CD8-positive, alpha-beta memory T cell (primary cell): ENCODE results near the gene LRP1B. TPM values are rescaled to one million over a fixed set of nuclear protein-coding genes. Genes with fewer than 3 reads are reported as not detected.

Experiments used
- CTCF ChIA-PET: fragments of 350-600 bp; sonication (Branson Sonifier 250); formaldehyde crosslinking; loops from one replicate; lab custom pipeline; 2021; ENCODE audit warnings: antibody characterized with exemption; lab: Charles Lee
- POLR2A ChIA-PET: fragments of 350-600 bp; sonication (Branson Sonifier 250); formaldehyde crosslinking; loops from one replicate; lab custom pipeline; 2021; ENCODE audit warnings: antibody characterized with exemption; lab: Charles Lee
- DNase-seq, 5 donors: peaks; one replicate each; pipeline versions ENCODE4 v3.0.0 to v3.0.0-alpha.2; 2020 to 2022; ENCODE audit warnings: mixed read lengths in 1 of 5
- H3K27ac ChIP-seq: one replicate; pipeline ENCODE4 v1.7.0; 2013; ENCODE audit warnings: low read depth, mild to moderate bottlenecking, low read length, moderate library complexity
- H3K27me3 ChIP-seq: 2 replicates; pipeline ENCODE4 v1.7.0; 2013; ENCODE audit warnings: low read length, mild to moderate bottlenecking; ENCODE audit not compliant: insufficient read depth, poor library complexity, severe bottlenecking
- H3K36me3 ChIP-seq: 2 replicates; pipeline ENCODE4 v1.7.0; 2013; ENCODE audit warnings: mild to moderate bottlenecking, low read length, moderate library complexity; ENCODE audit not compliant: insufficient read depth
- H3K4me1 ChIP-seq: 2 replicates; pipeline ENCODE4 v1.7.0; 2013; ENCODE audit warnings: mild to moderate bottlenecking, low read length, moderate library complexity; ENCODE audit not compliant: insufficient read depth
- H3K4me3 ChIP-seq: 2 replicates; pipeline ENCODE4 v1.7.0; 2013; ENCODE audit warnings: mild to moderate bottlenecking, low read length
- H3K9me3 ChIP-seq: 2 replicates; pipeline ENCODE4 v1.7.0; 2013; ENCODE audit warnings: mild to moderate bottlenecking, low read length
- H3K27ac Mint-ChIP-seq, 8 donors: one replicate each; pipeline ENCODE4 v1.8.0; 2020 to 2021; ENCODE audit warnings: mixed read lengths in 8 of 8, mild to moderate bottlenecking in 6 of 8, inconsistent platforms in 3 of 8, moderate library complexity in 3 of 8
- H3K27me3 Mint-ChIP-seq, 2 donors: one replicate each; pipeline ENCODE4 v1.8.0; 2020 to 2021; ENCODE audit warnings: mixed read lengths in 2 of 2, mild to moderate bottlenecking in 1 of 2, moderate library complexity in 1 of 2
- H3K36me3 Mint-ChIP-seq, 3 donors: one replicate each; pipeline ENCODE4 v1.8.0; 2020 to 2021; ENCODE audit warnings: mixed read lengths in 3 of 3, inconsistent platforms in 1 of 3, mild to moderate bottlenecking in 1 of 3
- H3K4me1 Mint-ChIP-seq, 3 donors: one replicate each; pipeline ENCODE4 v1.8.0; 2020 to 2021; ENCODE audit warnings: mixed read lengths in 3 of 3, inconsistent platforms in 1 of 3, mild to moderate bottlenecking in 1 of 3
- H3K4me3 Mint-ChIP-seq, 7 donors: one replicate each; pipeline ENCODE4 v1.8.0; 2020 to 2021; ENCODE audit warnings: mixed read lengths in 7 of 7, mild to moderate bottlenecking in 6 of 7, moderate library complexity in 4 of 7, inconsistent platforms in 2 of 7
- H3K9me3 Mint-ChIP-seq, 5 donors: one replicate each; pipeline ENCODE4 v1.8.0; 2020 to 2022; ENCODE audit warnings: mixed read lengths in 5 of 5, mild to moderate bottlenecking in 3 of 5, moderate library complexity in 2 of 5, inconsistent platforms in 1 of 5
- polyA plus RNA-seq: library from polyadenylated mRNA; unstranded; fragments of 300-500 nt; fragmentation: Illumina TruSeq; gene quantifications from one replicate; pipeline ENCODE4 v1.2.3, GENCODE V29; 2021
- total RNA-seq, 2 experiments: library from RNA; stranded (reverse); gene quantifications; one replicate each; pipeline ENCODE4 v1.2.3, GENCODE V29; 2021

Gene LRP1B
- total and polyA plus RNA-seq, 3 experiments from 2014 or later, result not detected

GRCh38 chr2:141063406-141063805 is 1067.4 kb downstream of the LRP1B start:
- no peak for DNase-seq
- H3K27ac ChIP-seq, result no peak overlapping the region
- H3K27me3 Mint-ChIP-seq, result no peaks in the 10 kb centered on the region
- CTCF ChIA-PET, result no interaction called here
- no peaks in the 10 kb centered on the region for H3K36me3 Mint-ChIP-seq
- no peak overlapping the region for H3K4me3 ChIP-seq
- H3K36me3 ChIP-seq, result no peaks in the 10 kb centered on the region
- POLR2A ChIA-PET, result no interaction called here
- no peak overlapping the region for H3K4me3 Mint-ChIP-seq
- H3K9me3 Mint-ChIP-seq, result peaks cover 3 to 45% (median 6%) of the 10 kb centered on the region in 5 donors
- no peaks in the 10 kb centered on the region for H3K4me1 Mint-ChIP-seq
- H3K27ac Mint-ChIP-seq, result no peak overlapping the region
- H3K27me3 ChIP-seq, result no peaks in the 10 kb centered on the region
- no peaks in the 10 kb centered on the region for H3K4me1 ChIP-seq
- H3K9me3 ChIP-seq, result no peaks in the 10 kb centered on the region

GRCh38 chr2:141062443-141062842 is 1068.4 kb downstream of the LRP1B start:
- Mint-ChIP-seq H3K27me3 (no peaks in the 10 kb centered on the region), H3K36me3 (no peaks in the 10 kb centered on the region), H3K4me1 (no peaks in the 10 kb centered on the region), H3K27ac (no peak overlapping the region), H3K4me3 (no peak overlapping the region), H3K9me3 (peaks cover 0 to 47% (median 2%) of the 10 kb centered on the region in 5 donors)
- ChIA-PET POLR2A (no interaction called here), CTCF (no interaction called here)
- no peak overlapping the region for H3K27ac ChIP-seq
- no peak overlapping the region for H3K4me3 ChIP-seq
- H3K36me3 ChIP-seq, result no peaks in the 10 kb centered on the region
- no peaks in the 10 kb centered on the region for H3K27me3 ChIP-seq
- H3K4me1 ChIP-seq, result no peaks in the 10 kb centered on the region
- DNase-seq, result no peak
- no peaks in the 10 kb centered on the region for H3K9me3 ChIP-seq

GRCh38 chr2:141062031-141062430 is 1068.8 kb downstream of the LRP1B start:
- Histone ChIP-seq H3K4me3 (no peak overlapping the region), H3K9me3 (no peaks in the 10 kb centered on the region), H3K27ac (no peak overlapping the region), H3K27me3 (no peaks in the 10 kb centered on the region), H3K36me3 (no peaks in the 10 kb centered on the region), H3K4me1 (no peaks in the 10 kb centered on the region)
- no peak for DNase-seq
- Mint-ChIP-seq H3K9me3 (peaks cover 0 to 44% (median 2%) of the 10 kb centered on the region in 5 donors), H3K36me3 (no peaks in the 10 kb centered on the region), H3K4me1 (no peaks in the 10 kb centered on the region), H3K27ac (no peak overlapping the region), H3K27me3 (no peaks in the 10 kb centered on the region), H3K4me3 (no peak overlapping the region)
- CTCF ChIA-PET, result no interaction called here
- POLR2A ChIA-PET, result no interaction called here

- Mint-ChIP-seq H3K36me3 (no peaks in the 10 kb centered on the region), H3K4me3 (no peak overlapping the region), H3K9me3 (peaks cover 0 to 26% (median 2%) of the 10 kb centered on the region in 5 donors), H3K4me1 (no peaks in the 10 kb centered on the region), H3K27ac (no peak overlapping the region), H3K27me3 (no peaks in the 10 kb centered on the region)
- no peak overlapping the region for H3K27ac ChIP-seq
- no peaks in the 10 kb centered on the region for H3K4me1 ChIP-seq
- no peaks in the 10 kb centered on the region for H3K27me3 ChIP-seq
- H3K9me3 ChIP-seq, result no peaks in the 10 kb centered on the region
- DNase-seq, result no peak
- no peaks in the 10 kb centered on the region for H3K36me3 ChIP-seq
- no peak overlapping the region for H3K4me3 ChIP-seq
- ChIA-PET CTCF (no interaction called here), POLR2A (no interaction called here)
Observed at GRCh38 chr2:141058556-141058955, 1072.3 kb downstream of the LRP1B start.

DNA sequence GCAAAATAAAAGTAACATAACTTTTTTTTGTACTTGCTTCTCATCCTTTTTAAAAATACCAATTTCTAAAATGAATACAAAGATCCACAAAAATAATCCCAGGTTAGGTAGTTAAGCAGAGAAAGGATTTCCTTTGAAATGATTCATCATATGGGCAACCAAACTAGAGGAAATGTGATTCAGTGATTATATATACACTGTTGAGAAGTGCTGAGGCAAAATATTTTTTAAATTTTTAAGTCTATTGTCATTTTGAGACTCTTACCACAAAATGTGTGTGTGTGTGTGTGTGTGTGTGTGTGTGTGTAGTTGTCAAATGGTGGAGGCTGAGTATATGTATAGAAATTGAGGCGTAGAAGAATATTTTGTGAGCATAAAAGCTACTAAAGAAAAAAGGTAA is 1075.3 kb downstream of the LRP1B start:
- H3K27me3 Mint-ChIP-seq, result no peaks in the 10 kb centered on the region
- DNase-seq, result no peak
- H3K4me3 ChIP-seq, result no peak overlapping the region
- no peaks in the 10 kb centered on the region for H3K27me3 ChIP-seq
- H3K36me3 Mint-ChIP-seq, result no peaks in the 10 kb centered on the region
- ChIA-PET CTCF (no interaction called here), POLR2A (no interaction called here)
- H3K27ac Mint-ChIP-seq, result no peak overlapping the region
- no peak overlapping the region for H3K27ac ChIP-seq
- no peak overlapping the region for H3K4me3 Mint-ChIP-seq
- no peaks in the 10 kb centered on the region for H3K36me3 ChIP-seq
- H3K9me3 Mint-ChIP-seq, result peaks cover 2 to 25% (median 5%) of the 10 kb centered on the region in 5 donors
- no peaks in the 10 kb centered on the region for H3K4me1 Mint-ChIP-seq
- no peaks in the 10 kb centered on the region for H3K9me3 ChIP-seq
- no peaks in the 10 kb centered on the region for H3K4me1 ChIP-seq

DNA sequence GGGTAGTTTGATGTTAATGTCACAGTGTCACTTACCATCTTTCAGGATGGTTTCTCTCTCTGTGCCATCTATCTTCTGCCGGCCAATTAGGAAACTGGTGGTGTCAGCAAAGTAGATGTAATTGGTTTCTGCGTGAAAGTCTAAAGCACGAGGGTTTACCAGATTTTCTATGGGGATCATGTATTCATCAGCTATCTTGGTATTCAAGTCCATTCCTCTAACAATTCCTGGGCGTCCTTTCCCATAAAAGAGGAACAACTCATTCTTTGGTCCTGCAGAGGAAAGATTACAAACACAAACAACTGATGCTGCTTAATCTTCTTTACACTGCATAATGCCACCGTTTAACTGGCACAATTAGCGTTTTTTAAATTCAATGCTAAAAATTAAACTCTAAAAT is 1081.9 kb downstream of the LRP1B start:
- H3K27me3 ChIP-seq, result no peaks in the 10 kb centered on the region
- CTCF ChIA-PET, result no interaction called here
- H3K9me3 Mint-ChIP-seq, result peaks cover 2 to 23% (median 9%) of the 10 kb centered on the region in 5 donors

GRCh38 chr2:141041281-141041680 is 1089.5 kb downstream of the LRP1B start:
- H3K27ac Mint-ChIP-seq, result no peak overlapping the region
- Histone ChIP-seq H3K36me3 (no peaks in the 10 kb centered on the region), H3K4me1 (no peaks in the 10 kb centered on the region), H3K27me3 (no peaks in the 10 kb centered on the region), H3K9me3 (no peaks in the 10 kb centered on the region), H3K4me3 (no peak overlapping the region), H3K27ac (no peak overlapping the region)
- H3K9me3 Mint-ChIP-seq, result peaks cover 6 to 32% (median 9%) of the 10 kb centered on the region in 5 donors
- no peaks in the 10 kb centered on the region for H3K27me3 Mint-ChIP-seq
- no peak overlapping the region for H3K4me3 Mint-ChIP-seq
- DNase-seq, result no peak
- no peaks in the 10 kb centered on the region for H3K36me3 Mint-ChIP-seq
- ChIA-PET POLR2A (no interaction called here), CTCF (no interaction called here)
- no peaks in the 10 kb centered on the region for H3K4me1 Mint-ChIP-seq

More for the DNA sequence above, 1081.9 kb downstream of the LRP1B start:
- no peak for DNase-seq
- no peak overlapping the region for H3K27ac Mint-ChIP-seq
- no peaks in the 10 kb centered on the region for H3K4me1 Mint-ChIP-seq
- Histone ChIP-seq H3K4me3 (no peak overlapping the region), H3K4me1 (no peaks in the 10 kb centered on the region), H3K27ac (no peak overlapping the region), H3K36me3 (no peaks in the 10 kb centered on the region), H3K9me3 (no peaks in the 10 kb centered on the region)
- H3K36me3 Mint-ChIP-seq, result no peaks in the 10 kb centered on the region
- H3K4me3 Mint-ChIP-seq, result no peak overlapping the region
- no peaks in the 10 kb centered on the region for H3K27me3 Mint-ChIP-seq
- POLR2A ChIA-PET, result no interaction called here

DNA sequence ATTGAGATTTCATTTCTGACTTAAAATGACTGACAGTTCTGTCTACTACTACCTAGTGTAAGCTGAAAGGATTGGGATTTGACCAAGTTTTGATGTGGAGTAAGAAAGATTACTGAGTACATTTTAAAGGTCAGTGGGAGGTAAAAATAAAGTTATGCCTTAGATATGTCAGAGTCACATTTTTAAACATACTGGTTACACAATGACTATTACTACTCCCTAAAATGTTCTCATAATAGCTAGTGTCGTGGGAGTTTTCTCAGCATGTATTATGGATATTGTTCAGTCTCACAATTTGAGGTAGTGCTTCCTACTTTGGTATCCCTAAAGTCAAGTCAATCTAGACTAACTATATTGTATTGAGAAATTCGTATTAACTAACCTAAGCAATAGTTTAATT is 1092.5 kb downstream of the LRP1B start:
- DNase-seq, result no peak
- Mint-ChIP-seq H3K27me3 (no peaks in the 10 kb centered on the region), H3K36me3 (no peaks in the 10 kb centered on the region)

GRCh38 chr2:141037361-141037760 is 1093.5 kb downstream of the LRP1B start:
- Mint-ChIP-seq H3K27ac (no peak overlapping the region), H3K36me3 (no peaks in the 10 kb centered on the region), H3K27me3 (no peaks in the 10 kb centered on the region), H3K4me3 (no peak overlapping the region), H3K9me3 (peaks cover 3 to 30% (median 10%) of the 10 kb centered on the region in 5 donors), H3K4me1 (no peaks in the 10 kb centered on the region)
- Histone ChIP-seq H3K27ac (no peak overlapping the region), H3K4me1 (no peaks in the 10 kb centered on the region), H3K27me3 (no peaks in the 10 kb centered on the region), H3K9me3 (no peaks in the 10 kb centered on the region), H3K4me3 (no peak overlapping the region), H3K36me3 (no peaks in the 10 kb centered on the region)
- POLR2A ChIA-PET, result no interaction called here
- CTCF ChIA-PET, result no interaction called here
- no peak for DNase-seq

More for the DNA sequence above, 1092.5 kb downstream of the LRP1B start:
- H3K4me1 Mint-ChIP-seq, result no peaks in the 10 kb centered on the region
- Histone ChIP-seq H3K27ac (no peak overlapping the region), H3K4me3 (no peak overlapping the region), H3K27me3 (no peaks in the 10 kb centered on the region), H3K36me3 (no peaks in the 10 kb centered on the region), H3K9me3 (no peaks in the 10 kb centered on the region), H3K4me1 (no peaks in the 10 kb centered on the region)
- CTCF ChIA-PET, result no interaction called here
- H3K9me3 Mint-ChIP-seq, result peaks cover 6 to 32% (median 7%) of the 10 kb centered on the region in 5 donors
- no peak overlapping the region for H3K4me3 Mint-ChIP-seq
- POLR2A ChIA-PET, result no interaction called here
- no peak overlapping the region for H3K27ac Mint-ChIP-seq
